ENCODE results near the gene MMP28.

MMP28 gene

GRCh38 chr17:35725802-35726126 lies 69.7 kb downstream of the MMP28 start:
- no peak for DNase-seq (ENCODE audit: low read depth)

DNA sequence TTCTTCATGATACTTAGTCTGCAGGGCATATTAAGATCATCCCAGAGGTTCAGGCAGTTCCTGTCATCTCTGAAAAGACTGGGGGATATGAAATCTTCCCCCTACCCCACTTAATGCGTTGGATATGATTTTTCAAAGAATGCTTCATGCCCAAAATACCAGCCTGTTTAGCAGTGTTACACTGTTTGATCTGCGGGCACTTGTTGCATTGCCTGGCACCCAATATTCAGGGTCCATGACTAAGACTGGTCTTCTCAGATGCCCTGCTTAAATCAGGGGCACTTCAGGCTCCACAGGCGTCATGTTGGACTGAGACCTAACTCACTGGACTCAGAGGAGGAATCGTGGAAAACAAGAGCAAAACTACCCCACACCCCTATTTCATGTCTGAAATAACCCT lies 70.4 kb downstream of the MMP28 start:
- no peak for DNase-seq (ENCODE audit: low read depth)

GRCh38 chr17:35723735-35724134 lies 71.7 kb downstream of the MMP28 start:
- DNase-seq (ENCODE audit: low read depth): no peak

DNA sequence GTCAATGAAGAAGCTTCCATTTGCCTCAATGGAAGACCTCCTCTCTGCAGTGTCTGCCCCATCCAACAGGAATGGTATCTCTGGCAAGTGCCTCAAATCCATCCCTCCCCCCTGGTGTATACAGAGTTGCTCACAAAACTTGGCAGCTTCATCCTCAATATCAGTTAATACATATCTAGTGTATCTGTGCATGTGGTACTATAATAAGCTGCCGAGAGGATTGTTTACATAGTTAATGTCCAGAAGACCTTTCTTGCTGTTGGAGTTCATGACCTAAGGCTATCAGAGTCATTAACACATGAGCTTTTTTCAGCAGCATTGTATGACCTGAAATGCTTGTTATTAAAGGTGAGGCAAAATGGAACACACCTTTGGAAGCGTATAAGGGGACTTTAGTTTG lies 78.0 kb downstream of the MMP28 start:
- DNase-seq (ENCODE audit: low read depth): no peak

DNA sequence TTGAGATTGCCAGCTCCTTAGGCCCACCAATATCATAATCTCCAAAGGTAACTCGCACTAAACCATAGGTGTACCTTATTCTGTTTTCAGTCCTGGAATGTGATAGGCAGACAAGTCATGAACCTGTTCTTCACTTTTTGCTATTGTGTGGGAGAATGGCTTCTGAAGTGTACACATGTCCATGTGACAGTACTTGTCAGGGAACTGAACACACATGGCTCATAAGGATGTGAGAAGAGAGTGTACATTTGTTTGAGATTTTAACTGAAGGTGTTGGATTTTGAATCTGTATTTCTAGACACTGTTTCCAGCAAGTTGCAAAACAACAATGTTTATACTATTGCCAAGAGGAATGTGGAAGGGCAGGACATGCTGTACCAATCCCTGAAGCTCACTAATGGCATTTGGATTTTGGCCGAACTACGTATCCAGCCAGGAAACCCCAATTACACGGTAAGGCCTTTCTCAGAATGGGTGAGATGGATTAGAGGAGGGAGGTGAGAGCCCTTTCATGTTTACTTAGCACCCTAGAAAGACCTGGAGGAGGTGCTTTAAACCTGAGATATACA lies 78.5 kb downstream of the MMP28 start:
- DNase-seq (ENCODE audit: low read depth): no peak

GRCh38 chr17:35716173-35716572 lies 79.3 kb downstream of the MMP28 start:
- no peak for DNase-seq (ENCODE audit: low read depth)

Data from activated T-cell treated with anti-CD3 and anti-CD28 coated beads for 1 hour (primary cell).